Subcutaneous abdominal adipose tissue (tissue), 5 donors: Measurements from ENCODE around the gene TMC7.

Experiments used
- H3K27ac ChIP-seq: one replicate; pipeline ENCODE4 v1.7.0; 2013; ENCODE audit warnings: low read depth, mild to moderate bottlenecking, inconsistent platforms, low read length, moderate library complexity
- H3K27me3 ChIP-seq, 5 donors: one replicate each; pipeline ENCODE4 v1.7.0; 2013; ENCODE audit warnings: low read length in 5 of 5, inconsistent platforms in 1 of 5; ENCODE audit not compliant: control insufficient read depth in 5 of 5, insufficient read depth in 4 of 5
- H3K36me3 ChIP-seq, 5 donors: one replicate each; pipeline ENCODE4 v1.7.0; 2013; ENCODE audit warnings: low read length in 5 of 5; ENCODE audit not compliant: control insufficient read depth in 5 of 5, insufficient read depth in 5 of 5
- H3K4me1 ChIP-seq, 5 donors: one replicate each; pipeline ENCODE4 v1.7.0; 2013; ENCODE audit warnings: low read length in 5 of 5, mild to moderate bottlenecking in 3 of 5, moderate library complexity in 1 of 5; ENCODE audit not compliant: control insufficient read depth in 5 of 5, insufficient read depth in 5 of 5
- H3K4me3 ChIP-seq, 5 donors: one replicate each; pipeline ENCODE4 v1.7.0; 2013; ENCODE audit warnings: low read length in 5 of 5, low read depth in 1 of 5
- H3K9ac ChIP-seq, 5 donors: one replicate each; pipeline ENCODE4 v1.7.0; 2013; ENCODE audit warnings: low read length in 5 of 5, mild to moderate bottlenecking in 4 of 5, moderate library complexity in 3 of 5
- H3K9me3 ChIP-seq, 5 donors: one replicate each; pipeline ENCODE4 v1.7.0; 2013; ENCODE audit warnings: low read length in 5 of 5; ENCODE audit not compliant: control insufficient read depth in 5 of 5
- donor health status: healthy.
- donor health status: healthy.
- donor health status: healthy.
- donor health status: healthy.
- donor health status: healthy.

Gene TMC7

DNA sequence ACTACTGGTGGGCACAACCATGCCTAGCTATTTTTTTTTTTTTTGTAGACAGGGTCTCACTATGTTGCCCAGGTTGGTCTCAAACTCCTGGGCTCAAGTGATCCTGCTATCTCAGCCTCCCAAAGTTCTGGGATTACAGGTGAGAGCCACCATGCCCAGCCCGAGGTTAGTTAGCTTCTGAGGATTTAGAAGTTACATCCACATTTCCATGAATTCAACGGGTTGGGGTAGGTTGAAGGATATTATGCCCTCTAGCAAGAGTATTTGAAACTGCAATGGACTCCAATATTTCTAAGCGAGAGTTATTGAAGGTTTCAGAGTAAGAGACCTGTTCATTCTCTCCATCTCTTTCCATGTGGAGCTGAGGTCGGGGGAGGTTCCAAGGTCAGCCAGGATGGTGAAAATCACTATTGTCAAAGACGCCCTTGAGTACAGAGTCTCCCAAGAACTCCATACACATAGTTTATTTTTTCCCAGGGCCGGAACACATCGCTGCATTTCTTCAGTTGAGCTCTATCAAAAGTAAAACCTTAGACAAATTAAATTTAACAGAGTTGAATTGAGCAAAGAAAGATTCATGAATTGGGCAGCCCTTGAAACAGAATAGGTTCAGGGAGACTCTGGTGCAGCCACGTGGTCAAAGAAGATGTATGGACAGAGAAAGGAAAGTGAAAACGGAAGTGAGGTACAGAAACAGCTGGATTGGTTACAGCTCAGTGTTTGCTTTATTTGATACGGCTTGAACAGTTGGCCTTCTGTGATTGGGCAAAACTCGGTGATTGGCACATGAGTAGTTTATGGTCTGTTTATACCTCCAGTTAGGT lies 111.0 kb downstream of the TMC7 start:
- Histone ChIP-seq H3K27me3 (no peaks in the 10 kb centered on the region), H3K9ac (no peak overlapping the region), H3K9me3 (no peaks in the 10 kb centered on the region), H3K27ac (no peak overlapping the region), H3K4me3 (no peak overlapping the region), H3K4me1 (peaks cover 0 to 7% (median 4%) of the 10 kb centered on the region in 5 donors), H3K36me3 (no peaks in the 10 kb centered on the region)

GRCh38 chr16:19095654-19096053 lies 111.9 kb downstream of the TMC7 start:
- H3K4me3 ChIP-seq = no peak overlapping the region
- no peaks in the 10 kb centered on the region for H3K27me3 ChIP-seq
- H3K4me1 ChIP-seq = peaks cover 0 to 7% (median 4%) of the 10 kb centered on the region in 5 donors
- no peak overlapping the region for H3K9ac ChIP-seq
- no peaks in the 10 kb centered on the region for H3K36me3 ChIP-seq
- peaks cover 0 to 4% (median 0%) of the 10 kb centered on the region in 5 donors for H3K9me3 ChIP-seq
- H3K27ac ChIP-seq = no peak overlapping the region

GRCh38 chr16:19098173-19098572 lies 114.4 kb downstream of the TMC7 start:
- Histone ChIP-seq H3K4me1 (no peaks in the 10 kb centered on the region), H3K9ac (no peak overlapping the region), H3K9me3 (peaks cover 0 to 4% (median 0%) of the 10 kb centered on the region in 5 donors), H3K27ac (no peak overlapping the region), H3K36me3 (no peaks in the 10 kb centered on the region), H3K4me3 (no peak overlapping the region), H3K27me3 (no peaks in the 10 kb centered on the region)

DNA sequence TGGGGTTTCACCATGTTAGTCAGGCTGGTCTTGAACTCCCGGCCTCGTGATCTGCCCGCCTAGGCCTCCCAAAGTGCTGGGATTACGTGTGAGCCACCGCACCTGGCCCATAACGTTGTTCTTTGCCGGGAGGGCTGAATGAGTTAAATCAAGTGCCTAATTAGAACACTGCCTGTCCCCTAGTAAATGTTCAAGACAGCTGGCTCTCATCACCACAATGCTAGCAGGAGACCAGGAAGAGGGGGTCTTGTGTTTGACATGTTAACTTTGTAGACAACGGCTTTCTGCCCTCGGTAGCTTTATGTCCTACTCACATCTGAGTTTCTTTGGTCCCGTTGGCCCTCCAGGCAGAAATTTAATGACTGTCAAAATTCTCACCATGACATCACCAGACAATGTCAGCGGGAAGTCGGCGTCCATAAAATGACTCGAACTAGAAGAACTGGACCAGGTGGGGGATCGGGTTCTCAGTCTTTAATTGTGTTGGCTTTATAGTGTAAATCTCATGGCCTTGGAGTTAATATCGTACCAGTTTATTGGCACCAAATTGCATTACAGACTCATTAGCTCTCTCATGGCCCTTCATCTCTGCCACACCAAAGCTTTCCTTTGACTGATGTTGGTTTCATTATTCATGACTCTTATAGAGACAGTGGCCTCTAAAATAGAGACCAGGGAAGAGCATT lies 118.6 kb downstream of the TMC7 start:
- Histone ChIP-seq H3K9ac (no peak overlapping the region), H3K9me3 (peaks cover 0 to 4% (median 0%) of the 10 kb centered on the region in 5 donors), H3K27me3 (no peaks in the 10 kb centered on the region), H3K36me3 (no peaks in the 10 kb centered on the region), H3K27ac (no peak overlapping the region), H3K4me3 (no peak overlapping the region), H3K4me1 (peaks cover 0 to 19% (median 11%) of the 10 kb centered on the region in 5 donors)

DNA sequence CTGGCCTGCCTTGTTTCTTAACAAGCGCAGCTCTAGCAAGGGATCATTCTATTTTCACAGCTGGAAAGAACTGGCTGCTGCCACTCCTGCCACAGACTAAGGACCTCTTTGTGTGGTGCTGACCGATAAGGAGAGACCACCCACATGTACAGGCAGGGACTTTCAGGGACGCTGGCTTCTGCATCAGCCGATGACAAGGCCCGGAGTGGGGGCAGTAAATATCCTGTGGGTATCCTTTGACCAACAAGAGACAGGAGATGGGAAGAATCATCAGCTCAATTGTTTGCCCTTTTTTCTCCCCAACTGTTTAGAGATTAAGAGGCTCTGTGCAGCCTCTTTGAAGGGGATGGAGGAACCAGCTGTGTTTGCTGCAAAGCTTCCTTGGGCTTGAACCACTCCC lies 120.9 kb downstream of the TMC7 start:
- H3K4me3 ChIP-seq = no peak overlapping the region
- no peak overlapping the region for H3K9ac ChIP-seq
- no peaks in the 10 kb centered on the region for H3K27me3 ChIP-seq
- H3K4me1 ChIP-seq = peaks cover 0 to 22% (median 17%) of the 10 kb centered on the region in 5 donors
- peaks cover 0 to 4% (median 0%) of the 10 kb centered on the region in 5 donors for H3K9me3 ChIP-seq
- no peak overlapping the region for H3K27ac ChIP-seq
- no peaks in the 10 kb centered on the region for H3K36me3 ChIP-seq

DNA sequence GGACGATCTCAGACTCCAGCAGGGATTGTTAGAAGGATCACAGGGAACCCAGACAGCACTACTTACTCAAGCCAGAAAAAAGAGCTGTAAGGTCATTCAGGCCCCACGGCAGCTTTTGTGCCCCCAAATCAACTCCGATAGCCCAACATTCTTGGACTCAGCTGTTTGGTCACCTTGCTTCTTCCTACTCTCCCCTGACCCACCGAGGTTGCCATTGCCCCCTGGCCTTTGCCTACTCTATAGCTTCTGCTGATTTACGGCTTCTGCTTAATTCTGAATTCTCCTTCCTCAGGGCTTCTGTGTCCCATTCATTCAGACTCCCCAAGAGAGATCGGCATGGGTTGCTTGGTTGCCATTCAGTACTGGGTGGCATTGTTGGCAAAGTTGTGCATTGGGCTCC lies 121.4 kb downstream of the TMC7 start:
- H3K27me3 ChIP-seq = no peaks in the 10 kb centered on the region
- no peak overlapping the region for H3K4me3 ChIP-seq
- no peak overlapping the region for H3K27ac ChIP-seq
- H3K4me1 ChIP-seq = peaks cover 0 to 22% (median 17%) of the 10 kb centered on the region in 5 donors
- H3K36me3 ChIP-seq = no peaks in the 10 kb centered on the region
- H3K9me3 ChIP-seq = peaks cover 0 to 1% (median 0%) of the 10 kb centered on the region in 5 donors
- no peak overlapping the region for H3K9ac ChIP-seq

GRCh38 chr16:19105891-19106624 lies 122.3 kb downstream of the TMC7 start:
- H3K4me1 ChIP-seq = peaks cover 0 to 22% (median 17%) of the 10 kb centered on the region in 5 donors
- no peaks in the 10 kb centered on the region for H3K36me3 ChIP-seq
- H3K9me3 ChIP-seq = no peaks in the 10 kb centered on the region
- H3K9ac ChIP-seq = no peak overlapping the region
- H3K27ac ChIP-seq = no peak overlapping the region
- H3K4me3 ChIP-seq = no peak overlapping the region
- no peaks in the 10 kb centered on the region for H3K27me3 ChIP-seq

- no peaks in the 10 kb centered on the region for H3K27me3 ChIP-seq
- no peak overlapping the region for H3K27ac ChIP-seq
- peaks cover 0 to 22% (median 17%) of the 10 kb centered on the region in 5 donors for H3K4me1 ChIP-seq
- H3K9me3 ChIP-seq = no peaks in the 10 kb centered on the region
- H3K4me3 ChIP-seq = no peak overlapping the region
- H3K36me3 ChIP-seq = no peaks in the 10 kb centered on the region
- H3K9ac ChIP-seq = no peak overlapping the region
Observed at GRCh38 chr16:19106625-19107020, 122.9 kb downstream of the TMC7 start.

- Histone ChIP-seq H3K4me1 (peaks cover 0 to 34% (median 23%) of the 10 kb centered on the region in 5 donors), H3K4me3 (no peak overlapping the region), H3K36me3 (no peaks in the 10 kb centered on the region), H3K9me3 (no peaks in the 10 kb centered on the region), H3K27me3 (no peaks in the 10 kb centered on the region), H3K27ac (no peak overlapping the region), H3K9ac (no peak overlapping the region)
Observed at GRCh38 chr16:19108409-19109287, 124.9 kb downstream of the TMC7 start.
